Esophagus (tissue), 2 donors: ENCODE measurements around the gene PTPN14. TPM values are rescaled to one million over a fixed set of nuclear protein-coding genes. Genes with fewer than 3 reads are reported as not detected.
"Not testable (repeated sequence)": the region's sequence is repeated elsewhere in the genome, so short reads cannot be mapped to it uniquely, and the experiment has no call there.

Experiments used
- H3K27ac ChIP-seq, 2 donors: one replicate each; pipeline ENCODE4 v1.5.1; 2013; ENCODE audit warnings: low read depth in 2 of 2, mild to moderate bottlenecking in 2 of 2, inconsistent platforms in 1 of 2, low read length in 1 of 2, moderate library complexity in 1 of 2
- H3K27me3 ChIP-seq, 2 donors: one replicate each; pipeline ENCODE4 v1.6.1; 2013; ENCODE audit warnings: low read length in 2 of 2, control low read depth in 1 of 2, mild to moderate bottlenecking in 1 of 2; ENCODE audit not compliant: insufficient read depth in 2 of 2, control insufficient read depth in 1 of 2
- H3K36me3 ChIP-seq, 2 donors: one replicate each; pipeline ENCODE4 v1.6.1; 2013; ENCODE audit warnings: low read length in 1 of 2; ENCODE audit not compliant: control insufficient read depth in 2 of 2, insufficient read depth in 2 of 2
- H3K4me1 ChIP-seq, 2 donors: one replicate each; pipeline ENCODE4 v1.6.1; 2013; ENCODE audit warnings: low read length in 1 of 2; ENCODE audit not compliant: control insufficient read depth in 2 of 2, insufficient read depth in 2 of 2
- H3K4me3 ChIP-seq, 2 donors: one replicate each; pipeline ENCODE4 v1.5.1; 2013; ENCODE audit warnings: low read length in 2 of 2, mild to moderate bottlenecking in 2 of 2, low read depth in 1 of 2, moderate library complexity in 1 of 2
- H3K9me3 ChIP-seq, 2 donors: one replicate each; pipeline ENCODE4 v1.6.1; 2013; ENCODE audit warnings: mild to moderate bottlenecking in 2 of 2, low read depth in 1 of 2, low read length in 1 of 2, moderate library complexity in 1 of 2; ENCODE audit not compliant: control insufficient read depth in 2 of 2, insufficient read depth in 1 of 2
- WGBS, 2 donors: extraction: QIAGEN DNeasy Blood & Tissue Kit; methylation state at CpG; one replicate each; pipeline ENCODE4 v1.1.7; 2013; 5-methylcytosine and 5-hydroxymethylcytosine counted together
- polyA plus RNA-seq, 2 donors: library from polyadenylated mRNA; stranded (reverse); fragments of 200-250 nt; gene quantifications; one replicate each; pipeline ENCODE4 v1.2.3, GENCODE V29; 2013
- donor health status: healthy with polysubstance abuse.
- donor health status: Bipolar disorder and iron deficiency.

Gene PTPN14
- polyA plus RNA-seq, 2 donors, result 2.4 to 4.1 TPM

DNA sequence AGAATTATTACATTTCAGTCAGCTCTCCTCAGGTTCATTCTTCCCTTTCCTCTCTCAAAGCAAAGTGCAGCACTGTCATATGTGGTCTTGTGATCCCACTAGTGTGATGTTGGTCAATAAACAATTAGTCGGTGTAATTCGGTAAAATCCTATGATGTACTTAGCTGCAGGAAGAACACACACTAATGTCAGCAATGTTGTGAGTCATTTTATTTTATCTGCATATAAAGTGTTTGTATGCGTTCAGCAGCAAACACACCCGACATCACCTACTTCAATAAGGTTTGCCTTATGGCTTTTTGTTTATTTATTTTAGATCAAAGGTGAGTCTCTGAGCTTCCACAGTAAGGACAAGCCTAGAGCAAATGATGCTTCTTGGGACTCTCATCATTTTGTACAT, 47.8 kb downstream of the PTPN14 start:
- Histone ChIP-seq H3K36me3 (peaks cover 0 to 5% of the 10 kb centered on the region in 2 donors), H3K9me3 (no peaks in the 10 kb centered on the region), H3K27ac (no peak overlapping the region), H3K27me3 (no peaks in the 10 kb centered on the region), H3K4me1 (peaks cover 0 to 2% of the 10 kb centered on the region in 2 donors), H3K4me3 (no peak overlapping the region)
- WGBS, 2 donors, result 65 to 76% methylated on average over 4 of the region's 4 CpGs

DNA sequence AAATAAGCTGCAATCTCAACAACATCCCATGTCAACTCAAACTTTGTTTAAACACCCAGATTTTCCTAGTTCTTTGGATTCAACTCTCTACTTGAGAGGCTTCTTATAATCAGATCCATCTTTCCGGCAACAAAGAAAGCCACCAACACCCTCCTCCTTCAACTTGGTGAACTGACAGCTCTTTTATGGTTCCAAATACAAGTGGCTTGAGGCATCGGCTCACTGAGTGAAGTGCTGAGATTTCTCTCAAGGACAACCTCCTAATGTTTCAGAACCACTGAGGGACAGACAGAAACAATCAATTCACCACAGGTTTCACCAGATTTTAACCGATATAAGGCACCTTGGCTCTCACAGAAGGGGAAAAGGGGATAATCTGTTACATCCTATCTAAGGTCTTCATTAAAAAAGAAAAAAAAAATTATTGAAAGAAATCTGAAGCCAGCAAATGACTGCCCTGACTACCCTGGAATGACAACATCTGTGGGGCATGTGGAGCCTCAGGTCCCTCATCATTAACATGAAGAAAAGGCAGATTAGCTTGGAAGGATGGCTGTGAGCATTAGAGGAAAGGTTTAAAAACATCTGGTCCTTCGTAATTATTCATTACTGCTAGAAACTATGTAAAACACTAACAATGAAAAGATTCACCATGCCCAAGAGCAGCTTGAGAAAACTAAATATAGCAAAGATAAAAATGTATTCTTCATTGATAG, 50.9 kb downstream of the PTPN14 start:
- Histone ChIP-seq H3K36me3 (peaks cover 0 to 5% of the 10 kb centered on the region in 2 donors), H3K27me3 (no peaks in the 10 kb centered on the region), H3K4me3 (no peak overlapping the region), H3K27ac (no peak overlapping the region), H3K4me1 (peaks cover 0 to 4% of the 10 kb centered on the region in 2 donors), H3K9me3 (no peaks in the 10 kb centered on the region)
- 66 to 75% methylated on average over 4 of the region's 4 CpGs for WGBS, 2 donors

DNA sequence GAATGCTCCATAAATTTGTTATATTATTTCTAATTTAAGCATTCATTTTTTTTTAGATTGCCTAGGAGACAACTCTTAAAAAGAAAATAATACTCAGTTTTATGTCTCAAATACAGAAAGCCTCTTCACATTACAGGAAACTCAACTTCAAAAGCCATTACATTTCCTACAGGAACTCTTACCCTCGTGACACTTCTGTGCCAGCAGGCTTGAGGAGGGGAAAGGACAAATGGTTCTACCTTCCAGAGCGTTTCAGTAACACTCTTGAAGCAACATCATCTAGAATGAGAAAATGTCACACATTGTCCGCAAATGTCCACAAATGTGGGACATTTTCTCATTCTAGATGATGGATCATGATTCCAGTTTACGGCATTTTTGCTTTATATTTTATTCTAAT, 51.7 kb downstream of the PTPN14 start:
- no peaks in the 10 kb centered on the region for H3K27me3 ChIP-seq
- no peak overlapping the region for H3K27ac ChIP-seq
- H3K4me1 ChIP-seq, result peaks cover 0 to 2% of the 10 kb centered on the region in 2 donors
- no peaks in the 10 kb centered on the region for H3K9me3 ChIP-seq
- no peak overlapping the region for H3K4me3 ChIP-seq
- 79 to 81% methylated on average over 4 of the region's 4 CpGs for WGBS, 2 donors
- H3K36me3 ChIP-seq, result no peaks in the 10 kb centered on the region

DNA sequence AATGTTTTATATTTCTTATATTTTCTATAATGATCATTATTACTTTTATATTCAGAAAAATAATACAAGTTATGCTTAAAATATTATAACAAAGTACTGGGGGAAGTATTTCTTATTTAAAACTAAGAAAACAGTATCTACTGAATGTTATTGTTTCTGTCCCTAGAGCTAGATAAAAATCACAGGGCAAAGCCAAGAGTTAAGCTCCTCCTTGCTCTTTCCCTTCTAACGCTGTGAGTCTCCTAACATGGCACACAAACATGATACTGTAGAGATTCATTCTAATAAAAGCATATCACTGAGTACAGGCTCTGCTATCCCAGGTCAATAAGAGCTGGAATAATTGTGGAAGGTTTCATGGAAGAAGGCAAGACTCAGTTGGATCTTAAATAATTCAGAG, 53.4 kb downstream of the PTPN14 start:
- Histone ChIP-seq H3K27me3 (no peaks in the 10 kb centered on the region), H3K36me3 (no peaks in the 10 kb centered on the region), H3K4me3 (no peak overlapping the region), H3K27ac (no peak overlapping the region), H3K9me3 (no peaks in the 10 kb centered on the region), H3K4me1 (peaks cover 0 to 2% of the 10 kb centered on the region in 2 donors)
- 25 to 29% methylated on average over 1 of the region's 1 CpG for WGBS, 2 donors

DNA sequence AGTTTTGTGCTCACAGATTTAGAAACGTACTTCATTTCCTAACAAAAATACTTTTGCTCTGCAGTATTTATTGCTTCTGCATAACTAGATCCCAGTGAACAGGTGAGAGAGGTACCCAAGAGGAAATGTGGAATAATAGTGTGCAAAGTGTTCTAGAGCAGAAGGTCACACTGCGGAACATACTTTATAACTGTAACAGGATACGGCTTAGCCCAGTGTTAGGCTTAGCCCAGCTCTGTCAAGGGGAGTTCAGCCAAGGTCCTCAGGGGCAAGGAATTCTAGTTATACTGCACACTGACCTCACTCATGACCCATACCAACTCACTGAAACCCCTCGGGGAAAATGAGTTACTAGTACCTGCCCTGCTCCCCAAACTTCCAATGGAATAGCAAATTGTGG, 55.3 kb downstream of the PTPN14 start:
- H3K27ac ChIP-seq, result no peak overlapping the region
- H3K4me3 ChIP-seq, result no peak overlapping the region
- no peaks in the 10 kb centered on the region for H3K9me3 ChIP-seq
- no peaks in the 10 kb centered on the region for H3K27me3 ChIP-seq
- WGBS, 2 donors, result 70 to 71% methylated on average over 4 of the region's 4 CpGs
- H3K4me1 ChIP-seq, result peaks cover 0 to 2% of the 10 kb centered on the region in 2 donors
- H3K36me3 ChIP-seq, result no peaks in the 10 kb centered on the region

DNA sequence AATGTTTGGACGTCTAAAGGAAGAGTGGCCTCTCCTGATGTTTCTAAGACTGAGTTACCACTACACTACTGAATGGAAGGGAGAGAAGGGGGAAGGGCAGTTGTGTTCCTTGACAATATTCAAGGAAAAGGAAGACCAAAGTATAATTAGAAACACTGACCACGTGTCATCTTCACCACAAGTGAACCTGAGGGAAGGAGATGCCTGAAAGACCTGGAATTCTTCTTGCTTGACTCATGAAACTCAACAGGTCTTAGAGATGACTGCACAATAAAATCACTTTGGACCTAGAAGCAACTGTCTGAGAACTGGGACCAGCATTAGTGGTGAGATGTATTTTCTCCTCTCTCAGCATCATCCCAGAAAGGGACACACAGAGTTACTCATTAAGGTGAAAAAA, 56.7 kb downstream of the PTPN14 start:
- Histone ChIP-seq H3K27me3 (no peaks in the 10 kb centered on the region), H3K4me3 (no peak overlapping the region), H3K9me3 (no peaks in the 10 kb centered on the region), H3K27ac (no peak overlapping the region), H3K4me1 (peaks cover 0 to 2% of the 10 kb centered on the region in 2 donors), H3K36me3 (no peaks in the 10 kb centered on the region)
- 51 to 64% methylated on average over 2 of the region's 2 CpGs for WGBS, 2 donors

DNA sequence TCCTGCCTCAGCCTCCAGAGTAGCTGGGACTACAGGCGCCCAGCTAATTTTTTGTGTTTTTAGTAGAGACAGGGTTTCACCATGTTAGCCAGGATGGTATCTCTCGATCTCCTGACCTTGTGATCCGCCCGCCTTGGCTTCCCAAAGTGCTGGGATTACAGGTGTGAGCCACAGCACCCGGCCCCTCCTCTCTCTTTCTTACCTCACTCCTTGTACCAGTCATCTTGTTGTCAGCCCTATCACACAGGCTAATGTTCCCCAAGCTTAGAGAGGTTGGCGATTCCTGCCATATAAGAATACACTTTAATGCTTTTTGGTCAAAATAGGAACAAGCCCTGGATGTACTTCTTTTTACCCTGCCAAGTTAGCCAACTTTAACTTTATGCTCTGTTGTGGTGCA, 57.2 kb downstream of the PTPN14 start:
- not testable (repeated sequence) for H3K4me3 ChIP-seq, H3K27me3 ChIP-seq, H3K4me1 ChIP-seq, H3K27ac ChIP-seq, H3K36me3 ChIP-seq, H3K9me3 ChIP-seq
- 90 to 93% methylated on average over 6 of the region's 6 CpGs for WGBS, 2 donors

DNA sequence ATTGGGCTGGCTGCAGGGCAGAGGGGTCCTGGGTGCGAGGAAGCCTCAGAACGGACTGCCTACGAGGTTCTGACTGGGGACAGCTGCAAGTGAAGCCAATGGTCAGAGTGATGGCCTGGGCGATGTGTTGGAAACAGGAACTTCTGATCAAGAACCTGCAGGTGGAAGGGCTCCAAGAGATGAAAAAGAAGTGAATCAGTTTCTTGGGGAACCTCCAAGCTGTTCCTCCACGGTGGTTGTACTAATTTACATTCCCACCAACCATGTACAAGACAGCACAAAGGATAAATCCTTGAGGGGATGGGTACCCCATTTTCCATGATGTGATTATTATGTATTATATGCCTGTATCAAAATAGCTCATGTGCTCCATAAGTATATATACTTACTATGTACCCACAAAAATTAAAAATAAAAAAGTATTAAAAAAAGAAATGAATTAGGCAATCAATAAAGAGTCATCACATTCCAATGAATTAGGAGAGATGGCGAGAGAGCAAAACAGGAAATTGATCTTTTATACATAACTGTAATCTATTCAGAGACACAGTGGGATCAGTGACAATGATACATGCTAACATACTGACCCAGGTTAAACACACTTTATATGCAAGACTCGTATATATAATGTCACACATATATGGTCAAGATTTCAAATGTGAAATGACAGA, 58.1 kb downstream of the PTPN14 start:
- Histone ChIP-seq H3K4me3 (no peak overlapping the region), H3K27me3 (no peaks in the 10 kb centered on the region), H3K36me3 (no peaks in the 10 kb centered on the region), H3K27ac (no peak overlapping the region), H3K4me1 (peaks cover 0 to 2% of the 10 kb centered on the region in 2 donors), H3K9me3 (no peaks in the 10 kb centered on the region)
- 61 to 73% methylated on average over 7 of the region's 7 CpGs for WGBS, 2 donors

DNA sequence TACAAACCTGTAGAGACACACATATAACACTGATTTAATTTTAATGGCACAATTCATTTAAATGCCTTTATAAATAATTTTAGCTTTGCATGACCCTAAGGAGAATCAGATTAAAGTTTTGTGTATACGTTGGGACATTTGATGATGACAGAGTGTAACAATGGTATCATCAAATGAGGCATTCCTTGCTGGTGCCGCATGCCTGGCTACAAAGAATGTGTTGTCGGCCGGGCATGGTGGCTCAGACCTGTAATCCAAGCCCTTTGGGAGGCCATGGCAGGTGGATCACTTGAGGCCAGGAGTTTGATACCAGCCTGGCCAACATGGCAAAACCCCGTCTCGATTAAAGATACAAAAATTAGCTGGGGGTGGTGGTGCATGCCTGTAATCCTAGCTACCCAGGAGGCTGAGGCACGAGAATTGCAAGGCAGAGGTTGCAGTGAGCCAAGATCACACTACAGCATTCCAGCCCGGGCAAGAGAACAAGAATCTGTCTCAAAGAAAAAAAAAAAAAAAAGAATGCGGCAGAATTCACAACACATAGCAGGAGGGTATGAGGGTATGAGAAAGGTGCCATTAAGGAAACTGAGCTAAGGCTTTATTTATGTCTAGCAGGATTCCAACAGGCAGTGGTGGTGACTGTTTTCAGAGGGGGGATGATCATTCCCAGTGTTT, 58.9 kb downstream of the PTPN14 start:
- WGBS, 2 donors, result 75 to 79% methylated on average over 9 of the region's 9 CpGs
- Histone ChIP-seq H3K4me1 (peaks cover 0 to 2% of the 10 kb centered on the region in 2 donors), H3K9me3 (no peaks in the 10 kb centered on the region), H3K27me3 (no peaks in the 10 kb centered on the region), H3K36me3 (no peaks in the 10 kb centered on the region), H3K27ac (no peak overlapping the region), H3K4me3 (no peak overlapping the region)
